M059J (cell line): ENCODE results near the gene FFAR3. TPM values are rescaled to one million over a fixed set of nuclear protein-coding genes. Genes with fewer than 3 reads are reported as not detected.
"Not testable (repeated sequence)": the region's sequence is repeated elsewhere in the genome, so short reads cannot be mapped to it uniquely, and the experiment has no call there.

Source experiments
- DNase-seq: peaks from one replicate; pipeline ENCODE4 v3.0.0-alpha.2; 2012; ENCODE audit warnings: low read depth
- total RNA-seq: library from RNA; depleted of rRNA; stranded (reverse); fragments of >200 nt; shearing (Covaris generic); gene quantifications from 2 replicates; pipeline ENCODE4 v1.2.3, GENCODE V29; 2014

The FFAR3 gene
- total RNA-seq, 1 experiment from 2014 or later = not detected

DNA sequence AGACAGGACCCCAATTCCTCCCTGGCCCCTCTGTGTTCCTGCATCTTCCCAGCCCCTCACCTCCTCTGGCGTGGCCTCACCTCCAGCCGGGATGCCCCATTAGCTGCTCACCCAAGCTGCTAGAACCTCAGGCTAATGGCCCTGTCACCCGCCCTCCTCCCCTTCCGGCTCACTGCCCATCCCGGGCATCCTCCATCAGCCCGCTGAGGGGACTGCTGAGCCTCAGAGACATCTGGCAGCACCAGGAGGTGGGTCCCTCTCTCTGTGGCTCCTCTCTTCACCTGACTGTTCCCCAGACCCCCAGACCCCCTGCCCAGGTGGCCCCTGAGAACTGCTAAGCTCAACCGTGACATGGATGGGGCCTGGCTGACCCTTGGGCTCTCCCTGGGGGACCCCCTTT, 7.7 kb upstream of the FFAR3 start:
- DNase-seq = no peak

GRCh38 chr19:35351411-35352176, 6.7 kb upstream of the FFAR3 start:
- no peak for DNase-seq

DNA sequence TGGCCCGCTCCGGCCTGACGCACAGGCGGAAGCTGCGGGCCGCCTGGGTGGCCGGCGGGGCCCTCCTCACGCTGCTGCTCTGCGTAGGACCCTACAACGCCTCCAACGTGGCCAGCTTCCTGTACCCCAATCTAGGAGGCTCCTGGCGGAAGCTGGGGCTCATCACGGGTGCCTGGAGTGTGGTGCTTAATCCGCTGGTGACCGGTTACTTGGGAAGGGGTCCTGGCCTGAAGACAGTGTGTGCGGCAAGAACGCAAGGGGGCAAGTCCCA, 6.1 kb upstream of the FFAR3 start:
- DNase-seq = no peak

GRCh38 chr19:35352448-35353304, 5.6 kb upstream of the FFAR3 start:
- DNase-seq = peak; percentile 64

GRCh38 chr19:35353635-35354034, 4.6 kb upstream of the FFAR3 start:
- no peak for DNase-seq

DNA sequence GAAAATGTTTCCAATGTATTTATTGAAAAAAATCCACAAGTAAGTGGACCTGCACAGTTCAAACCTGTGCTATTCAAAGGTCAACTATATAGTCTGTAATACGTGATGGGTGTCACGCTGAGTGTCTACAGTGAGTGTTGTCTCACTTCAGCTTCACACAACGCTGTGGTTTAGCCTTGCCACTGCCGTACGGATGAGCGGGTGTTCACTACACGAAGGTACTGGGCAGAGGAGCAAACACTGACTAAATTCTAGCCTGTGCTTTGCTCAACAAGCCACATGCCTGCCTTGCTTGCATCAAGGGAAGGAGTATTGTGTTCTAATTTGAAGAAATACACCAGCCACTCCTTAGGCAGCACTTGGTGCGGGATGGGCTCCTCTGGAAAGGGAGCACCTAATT, 3.4 kb upstream of the FFAR3 start:
- no peak for DNase-seq

- DNase-seq = no peak
These were observed 2.3 kb upstream of the FFAR3 start for GRCh38 chr19:35355791-35356460.

DNA sequence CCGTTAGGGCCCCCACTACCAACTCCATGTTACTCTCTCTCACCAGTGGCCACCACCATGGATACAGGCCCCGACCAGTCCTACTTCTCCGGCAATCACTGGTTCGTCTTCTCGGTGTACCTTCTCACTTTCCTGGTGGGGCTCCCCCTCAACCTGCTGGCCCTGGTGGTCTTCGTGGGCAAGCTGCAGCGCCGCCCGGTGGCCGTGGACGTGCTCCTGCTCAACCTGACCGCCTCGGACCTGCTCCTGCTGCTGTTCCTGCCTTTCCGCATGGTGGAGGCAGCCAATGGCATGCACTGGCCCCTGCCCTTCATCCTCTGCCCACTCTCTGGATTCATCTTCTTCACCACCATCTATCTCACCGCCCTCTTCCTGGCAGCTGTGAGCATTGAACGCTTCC, 574 bp downstream of the FFAR3 start:
- not testable (repeated sequence) for DNase-seq

DNA sequence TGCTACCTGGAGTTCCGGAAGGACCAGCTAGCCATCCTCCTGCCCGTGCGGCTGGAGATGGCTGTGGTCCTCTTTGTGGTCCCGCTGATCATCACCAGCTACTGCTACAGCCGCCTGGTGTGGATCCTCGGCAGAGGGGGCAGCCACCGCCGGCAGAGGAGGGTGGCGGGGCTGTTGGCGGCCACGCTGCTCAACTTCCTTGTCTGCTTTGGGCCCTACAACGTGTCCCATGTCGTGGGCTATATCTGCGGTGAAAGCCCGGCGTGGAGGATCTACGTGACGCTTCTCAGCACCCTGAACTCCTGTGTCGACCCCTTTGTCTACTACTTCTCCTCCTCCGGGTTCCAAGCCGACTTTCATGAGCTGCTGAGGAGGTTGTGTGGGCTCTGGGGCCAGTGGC, 1.1 kb downstream of the FFAR3 start:
- DNase-seq = not testable (repeated sequence)

GRCh38 chr19:35360081-35360480, 1.8 kb downstream of the FFAR3 start:
- not testable (repeated sequence) for DNase-seq

GRCh38 chr19:35360880-35361420, 2.7 kb downstream of the FFAR3 start:
- DNase-seq = no peak

DNA sequence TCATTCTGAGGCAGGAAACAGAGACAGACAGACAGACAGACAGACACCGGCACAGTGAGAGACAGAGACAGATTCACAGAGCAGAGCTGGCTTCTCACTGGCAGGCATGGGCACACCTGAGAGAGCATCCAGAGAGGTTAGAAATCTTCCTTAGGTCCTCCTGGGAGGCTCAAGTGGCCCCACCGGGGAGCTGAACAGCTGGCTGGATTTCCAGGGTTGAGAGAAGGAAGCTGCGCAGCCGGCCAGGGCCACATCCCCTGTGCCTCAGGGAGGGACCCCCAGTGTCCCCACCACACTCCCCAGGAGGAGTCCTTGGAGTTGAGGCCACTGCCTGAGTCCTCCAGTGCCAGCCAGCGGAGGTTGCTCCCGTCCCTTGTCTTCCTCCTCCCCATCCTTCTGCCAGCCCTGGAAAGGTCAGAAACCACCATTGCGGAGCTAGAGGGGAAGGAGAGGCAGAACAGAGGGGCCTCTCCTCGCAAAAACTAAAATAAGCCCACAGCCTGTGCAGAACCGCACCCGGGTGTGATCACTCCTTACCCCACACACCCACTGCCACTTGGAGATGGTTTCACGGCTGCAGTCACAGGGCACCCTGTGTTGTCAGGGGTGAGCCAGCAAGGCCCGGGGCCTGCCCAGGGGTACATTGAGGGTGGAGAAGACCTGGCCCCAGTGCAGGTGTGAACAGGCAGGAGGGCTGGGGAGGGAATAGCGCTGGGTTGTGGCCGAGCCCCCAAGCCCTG, 4.2 kb downstream of the FFAR3 start:
- no peak for DNase-seq

DNA sequence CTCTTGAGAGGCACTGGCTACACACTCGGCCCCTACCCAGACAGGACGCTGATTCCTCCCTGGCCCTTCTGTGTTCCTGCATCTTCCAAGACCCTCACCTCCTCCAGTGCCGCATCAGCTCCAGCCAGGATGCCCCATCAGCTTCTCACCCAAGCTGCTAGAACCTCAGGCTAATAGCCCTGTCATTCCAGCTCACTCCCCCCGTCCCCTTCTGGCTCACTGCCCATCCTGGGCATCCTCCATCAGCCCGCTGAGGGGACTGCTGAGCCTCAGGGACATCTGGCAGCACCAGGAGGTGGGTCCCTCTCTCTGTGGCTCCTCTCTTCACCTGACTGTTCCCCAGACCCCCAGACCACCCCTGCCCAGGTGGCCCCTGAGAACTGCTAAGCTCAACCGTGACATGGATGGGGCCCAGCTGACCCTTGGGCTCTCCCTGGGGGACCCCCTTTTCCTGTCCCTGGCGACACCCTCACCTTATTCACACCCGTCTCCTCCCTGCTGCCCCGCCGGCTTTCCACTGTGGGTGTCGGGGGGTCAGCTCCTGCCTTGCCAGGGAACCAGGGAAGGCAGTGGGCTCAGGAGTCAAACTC, 4.8 kb downstream of the FFAR3 start:
- no peak for DNase-seq

- DNase-seq = no peak
These were observed 5.6 kb downstream of the FFAR3 start for GRCh38 chr19:35363711-35364425.

DNA sequence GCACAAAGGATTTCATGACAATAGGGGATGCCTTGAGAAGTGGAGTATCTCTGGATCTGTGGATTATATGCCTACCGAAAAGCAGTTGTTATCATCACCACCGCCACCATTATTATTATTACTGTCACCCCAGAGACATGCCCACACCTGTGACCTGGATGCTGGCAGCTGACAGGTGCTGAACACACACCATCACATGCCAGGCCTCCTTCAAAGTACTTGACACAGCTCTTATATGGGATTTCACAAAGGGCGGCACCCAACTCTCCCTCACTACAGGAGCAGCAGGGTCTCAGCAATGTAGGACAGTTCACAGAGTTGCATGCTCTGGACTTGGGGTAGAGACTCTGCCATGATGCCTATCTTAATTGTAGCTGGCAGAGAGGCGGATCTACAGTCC, 7.0 kb downstream of the FFAR3 start:
- DNase-seq = no peak

- DNase-seq = no peak
These were observed 10.1 kb downstream of the FFAR3 start for GRCh38 chr19:35368378-35368777.

DNA sequence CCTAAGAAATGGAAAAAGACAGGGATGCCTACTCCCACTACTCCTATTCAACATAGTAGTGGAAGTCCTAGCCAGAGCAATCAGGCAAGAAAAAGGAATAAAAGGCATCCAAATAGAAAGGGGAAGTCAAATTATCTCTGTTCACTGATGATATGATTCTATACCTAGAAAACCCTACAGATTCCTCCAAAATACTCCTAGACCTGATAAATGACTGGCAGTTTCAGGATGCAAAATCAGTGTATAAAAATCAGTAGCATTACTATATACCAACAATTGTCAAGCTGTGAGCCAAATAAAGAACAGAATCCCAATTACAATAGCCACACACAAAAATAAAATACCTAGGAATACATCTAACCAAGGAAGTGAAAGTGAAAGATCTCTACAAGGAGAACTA, 11.3 kb downstream of the FFAR3 start:
- no peak for DNase-seq

GRCh38 chr19:35370722-35371121, 12.5 kb downstream of the FFAR3 start, which contains the start of gene GPR42:
GPR42 (plus strand) TSS chr19:35371068; CDS start chr19:35371360, 292 bp downstream.
- no peak for DNase-seq

- DNase-seq = no peak
These were observed 15.2 kb downstream of the FFAR3 start for GRCh38 chr19:35373492-35373891.

GRCh38 chr19:35374031-35374430, 15.8 kb downstream of the FFAR3 start:
- not testable (repeated sequence) for DNase-seq
